H1 (cell line): ENCODE results near the gene UFD1. TPM values are rescaled to one million over a fixed set of nuclear protein-coding genes. Genes with fewer than 3 reads are reported as not detected.

ENCODE experiments used
- CTCF ChIA-PET: fragments of 300-600 bp; sonication (Branson Sonifier 250); formaldehyde crosslinking; loops from one replicate; lab custom pipeline; 2021; ENCODE audit not compliant: partially characterized antibody; lab: Charles Lee
- POLR2A ChIA-PET: fragments of 300-600 bp; sonication (Branson Sonifier 250); formaldehyde crosslinking; loops from one replicate; lab custom pipeline; 2021; ENCODE audit warnings: inconsistent platforms; ENCODE audit not compliant: partially characterized antibody; lab: Charles Lee
- DNase-seq, 2 experiments: peaks; one replicate each; pipeline versions ENCODE4 v3.0.0 to v3.0.0-alpha.2; 2010 to 2022; ENCODE audit warnings: low spot score in 2 of 2, low read depth in 1 of 2, mixed read lengths in 1 of 2
- FAIRE-seq: peaks from 2 replicates; lab custom pipeline; 2011; peaks lifted over from hg19 to GRCh38; lab: Jason Lieb, UNC
- H2AFZ ChIP-seq: 2 replicates; pipeline ENCODE4 v1.8.1; 2012; ENCODE audit warnings: low read length, inconsistent platforms
- H2AK5ac ChIP-seq: 2 replicates; pipeline ENCODE4 v1.6.1; 2013; ENCODE audit warnings: low read depth, low read length
- H2BK120ac ChIP-seq: replicated peaks from 2 replicates; pipeline ENCODE3; 2013; ENCODE audit warnings: low read depth, low read length, inconsistent platforms
- H2BK12ac ChIP-seq: 2 replicates; pipeline ENCODE4 v1.6.1; 2013; ENCODE audit warnings: low read depth, low read length
- H2BK15ac ChIP-seq: 2 replicates; pipeline ENCODE4 v1.6.1; 2013; ENCODE audit warnings: low read length
- H2BK20ac ChIP-seq: 2 replicates; pipeline ENCODE4 v1.6.1; 2013; ENCODE audit warnings: low read length
- H2BK5ac ChIP-seq: 2 replicates; pipeline ENCODE4 v1.6.1; 2013; ENCODE audit warnings: low read depth, low read length
- H3K14ac ChIP-seq: 2 replicates; pipeline ENCODE4 v1.6.1; 2013; ENCODE audit warnings: inconsistent platforms; ENCODE audit not compliant: insufficient read length
- H3K18ac ChIP-seq: 2 replicates; pipeline ENCODE4 v1.6.1; 2013; ENCODE audit warnings: low read length; ENCODE audit errors: extremely low read depth
- H3K23ac ChIP-seq: 2 replicates; pipeline ENCODE4 v1.6.1; 2013; ENCODE audit warnings: inconsistent platforms; ENCODE audit not compliant: insufficient read length
- H3K23me2 ChIP-seq: 2 replicates; pipeline ENCODE4 v1.6.1; 2013; ENCODE audit warnings: low read depth, low read length
- H3K27ac ChIP-seq: 2 replicates; pipeline ENCODE4 v1.6.1; 2011; ENCODE audit warnings: low read depth, low read length, inconsistent platforms
- H3K27me3 ChIP-seq, 4 experiments: replicated peaks in 1 of 4; 1 replicate in 1 of 4; 2 replicates in 3 of 4; pipeline versions ENCODE4 v1.6.1 to v1.8.1; 2011 to 2013; ENCODE audit warnings: low read length in 3 of 4, mild to moderate bottlenecking in 3 of 4, inconsistent platforms in 2 of 4, mixed read lengths in 2 of 4, moderate library complexity in 1 of 4; ENCODE audit not compliant: control insufficient read depth in 3 of 4, insufficient read depth in 3 of 4; ENCODE audit errors: extremely low read depth in 1 of 4
- H3K36me3 ChIP-seq, 4 experiments: 2 replicates each; pipeline versions ENCODE4 v1.6.1 to v1.8.1; 2011 to 2013; ENCODE audit warnings: mild to moderate bottlenecking in 4 of 4, low read length in 3 of 4, moderate library complexity in 2 of 4, control low read depth in 1 of 4, inconsistent platforms in 1 of 4; ENCODE audit not compliant: insufficient read depth in 4 of 4, control insufficient read depth in 2 of 4
- H3K4ac ChIP-seq: replicated peaks from 2 replicates; pipeline ENCODE3; 2013; ENCODE audit warnings: low read length, low read depth, mixed read lengths, inconsistent platforms; ENCODE audit not compliant: insufficient read length
- H3K4me1 ChIP-seq, 4 experiments: replicated peaks in 1 of 4; 1 replicate in 1 of 4; 2 replicates in 3 of 4; pipeline versions ENCODE4 v1.6.1 to v1.8.1; 2011 to 2013; ENCODE audit warnings: low read length in 3 of 4, inconsistent platforms in 2 of 4, mixed read lengths in 1 of 4; ENCODE audit not compliant: insufficient read depth in 4 of 4, control insufficient read depth in 3 of 4
- H3K4me2 ChIP-seq, 2 experiments: 2 replicates each; pipeline versions ENCODE4 v1.6.1 to v1.8.1; 2011 to 2013; ENCODE audit warnings: low read depth in 2 of 2, low read length in 2 of 2, control low read depth in 1 of 2, inconsistent platforms in 1 of 2, mild to moderate bottlenecking in 1 of 2; ENCODE audit not compliant: insufficient read depth in 1 of 2
- H3K4me3 ChIP-seq, 4 experiments: fragments of 200-600, 300-600 bp in 1 of 4; sonication (generic), shearing (Covaris generic), sonication (Bioruptor Twin) in 1 of 4; 2 replicates each; pipeline versions ENCODE4 v1.5.1 to v1.8.1; 2011 to 2016; ENCODE audit warnings: low read length in 4 of 4, low read depth in 3 of 4, control low read depth in 2 of 4, inconsistent platforms in 2 of 4, mild to moderate bottlenecking in 2 of 4, mixed read lengths in 1 of 4, moderate library complexity in 1 of 4; ENCODE audit not compliant: insufficient read depth in 2 of 4; ENCODE audit errors: extremely low read depth in 1 of 4
- H3K56ac ChIP-seq: replicated peaks from 2 replicates; pipeline ENCODE3; 2013; ENCODE audit warnings: low read depth, mild to moderate bottlenecking, mixed read lengths, low read length, inconsistent platforms; ENCODE audit not compliant: insufficient read length
- H3K79me1 ChIP-seq: 2 replicates; pipeline ENCODE4 v1.6.1; 2013; ENCODE audit warnings: low read depth, low read length, control low read depth
- H3K79me2 ChIP-seq, 2 experiments: 2 replicates each; pipeline versions ENCODE4 v1.6.1 to v1.8.1; 2012 to 2013; ENCODE audit warnings: low read length in 2 of 2, mild to moderate bottlenecking in 2 of 2, inconsistent platforms in 1 of 2; ENCODE audit not compliant: insufficient read depth in 2 of 2, control insufficient read depth in 1 of 2
- H3K9ac ChIP-seq, 4 experiments: replicated peaks in 1 of 4; 1 replicate in 1 of 4; 2 replicates in 3 of 4; pipeline versions ENCODE4 v1.6.1 to v1.8.1; 2011 to 2013; ENCODE audit warnings: low read depth in 3 of 4, low read length in 3 of 4, control low read depth in 2 of 4, mild to moderate bottlenecking in 2 of 4, moderate library complexity in 2 of 4, inconsistent platforms in 1 of 4; ENCODE audit errors: extremely low read depth in 1 of 4
- H3K9me3 ChIP-seq, 2 experiments: 2 replicates each; pipeline versions ENCODE4 v1.6.1 to v1.8.1; 2012 to 2013; ENCODE audit warnings: mild to moderate bottlenecking in 2 of 2, moderate library complexity in 2 of 2, control low read depth in 1 of 2, inconsistent platforms in 1 of 2, low read depth in 1 of 2, low read length in 1 of 2, mixed read lengths in 1 of 2; ENCODE audit not compliant: insufficient read depth in 2 of 2
- H4K20me1 ChIP-seq, 2 experiments: replicated peaks in 1 of 2; 2 replicates each; pipeline versions ENCODE3 to v1.8.1; 2011 to 2013; ENCODE audit warnings: inconsistent platforms in 2 of 2, low read length in 2 of 2, mild to moderate bottlenecking in 1 of 2; ENCODE audit not compliant: insufficient read depth in 2 of 2, control insufficient read depth in 1 of 2
- H4K5ac ChIP-seq: 2 replicates; pipeline ENCODE4 v1.6.1; 2013; ENCODE audit warnings: low read length, low read depth, mixed read lengths, inconsistent platforms; ENCODE audit not compliant: insufficient read length
- H4K8ac ChIP-seq: 2 replicates; pipeline ENCODE4 v1.8.0; 2013; ENCODE audit warnings: mild to moderate bottlenecking, moderate library complexity, low read length, inconsistent platforms; ENCODE audit not compliant: insufficient read depth; ENCODE audit errors: extremely low read depth
- H4K91ac ChIP-seq: replicated peaks from 2 replicates; pipeline ENCODE3; 2013; ENCODE audit warnings: low read length, mixed read lengths, inconsistent platforms; ENCODE audit not compliant: insufficient read length
- ASH2L ChIP-seq: fragments of 200-600, 300-600 bp; sonication (generic); IDR thresholded peaks from one replicate; pipeline ENCODE4 v1.7.1; 2017; ENCODE audit warnings: low read length
- KDM4A ChIP-seq: IDR thresholded peaks from one replicate; pipeline ENCODE4 v1.7.1; 2012; ENCODE audit warnings: low read depth, mild to moderate bottlenecking, moderate library complexity, low read length, inconsistent platforms; ENCODE audit not compliant: severe bottlenecking
- MAX ChIP-seq: IDR thresholded peaks from 2 replicates; pipeline ENCODE4 v1.6.1; 2012; ENCODE audit warnings: inconsistent platforms
- POLR2A ChIP-seq, 2 experiments: IDR thresholded peaks; 1 replicate in 1 of 2; 2 replicates in 1 of 2; pipeline ENCODE4 v1.6.1; 2011; ENCODE audit warnings: low read depth in 2 of 2, low read length in 2 of 2, mild to moderate bottlenecking in 2 of 2; ENCODE audit errors: control extremely low read depth in 1 of 2
- SAP30 ChIP-seq: fragments of 300-600 bp; sonication (generic); IDR thresholded peaks from 2 replicates; pipeline ENCODE4 v1.7.1; 2012; ENCODE audit warnings: low read length, moderate library complexity, mild to moderate bottlenecking, inconsistent platforms; ENCODE audit not compliant: insufficient read depth, insufficient replicate concordance
- SIN3A ChIP-seq, 2 experiments: IDR thresholded peaks in 1 of 2; conservative IDR thresholded peaks in 1 of 2; 2 replicates each; pipeline ENCODE4 v1.6.1; 2011 to 2012; ENCODE audit warnings: low read length in 2 of 2, improper control_type of control experiment in 1 of 2, low read depth in 1 of 2, mild to moderate bottlenecking in 1 of 2
- WGBS, 2 experiments: shearing (Covaris generic) in 1 of 2; methylation state at CpG; one replicate each; pipeline versions ENCODE4 v1.1.6 to v1.1.7; 2013 to 2015; ENCODE audit warnings: low lambda C conversion rate in 2 of 2, mixed read lengths in 2 of 2, inconsistent platforms in 1 of 2, low coverage in 1 of 2, missing lambda C conversion rate in 1 of 2; ENCODE audit not compliant: insufficient replicate concordance in 2 of 2, insufficient coverage in 1 of 2, insufficient read length in 1 of 2; ENCODE audit errors: extremely low coverage in 1 of 2, missing lambda C conversion rate in 1 of 2; 5-methylcytosine and 5-hydroxymethylcytosine counted together
- polyA plus RNA-seq, 7 experiments: library from polyadenylated mRNA; depleted of rRNA in 3 of 7; stranded (reverse) in 5 of 7; unstranded in 2 of 7; fragments of >200 nt in 5 of 7; fragments of 200-250 nt in 2 of 7; gene quantifications; 1 replicate in 5 of 7; 2 replicates in 1 of 7; 4 replicates in 1 of 7; pipeline versions ENCODE4 v1.2.1 to v1.2.3, GENCODE V29; 2011 to 2013; ENCODE audit warnings: missing spikeins in 2 of 7, mixed read lengths in 2 of 7
- total RNA-seq: library from RNA; stranded (reverse); fragmentation: NEBNext Ultra II Directional; extraction: Animal tissue kit (Norgen Biotek cat#: 25700); gene quantifications from 2 replicates; pipeline ENCODE4 v1.2.1, GENCODE V29; 2021

Gene UFD1
- total and polyA plus RNA-seq, 2 of the 8 experiments (the other 6 are each of a cell fraction or from before 2014, with no cell fraction given): 74.6 to 116 TPM

GRCh38 chr22:19478045-19478900 is 720 bp downstream of the UFD1 start:
- no peak overlapping the region for H3K23ac ChIP-seq
- H3K14ac ChIP-seq: no peak overlapping the region
- no peak overlapping the region for H2BK20ac ChIP-seq
- no peak overlapping the region for H2BK120ac ChIP-seq
- peaks cover 0 to 14% (median 5%) of the 10 kb centered on the region in 4 experiments; a peak in 6 of 8 replicates for H3K36me3 ChIP-seq
- no peak for FAIRE-seq
- no peaks in the 10 kb centered on the region for H3K27me3 ChIP-seq
- WGBS, 2 experiments: 9% methylated on average over 25 of the region's 31 CpGs; no CpG with 5 or more reads in 1 of the 2 experiments
- H3K4ac ChIP-seq: peak overlapping the region; percentile 58
- H3K56ac ChIP-seq: peak overlapping the region; percentile 84
- H3K4me2 ChIP-seq: peak overlapping the region; percentile 61 to 99
- no peak overlapping the region for H2AK5ac ChIP-seq
- H3K9me3 ChIP-seq: no peaks in the 10 kb centered on the region
- H3K9ac ChIP-seq: peak overlapping the region; percentile 90 to 99 (median 95)
- peaks cover 3 to 48% of the 10 kb centered on the region in 2 experiments; a peak in 3 of 4 replicates for H3K79me2 ChIP-seq
- H4K8ac ChIP-seq: peak overlapping the region; percentile 82; the same call in 1 of the 2 replicates
- H4K20me1 ChIP-seq: peaks cover under 1 to 15% of the 10 kb centered on the region in 2 experiments
- no peak overlapping the region for H2BK15ac ChIP-seq
- H3K18ac ChIP-seq: no peak overlapping the region
- TF ChIP-seq KDM4A (peak; percentile 9), SIN3A (conservative IDR thresholded peaks at IDR 0.05 in 1 of 2, IDR thresholded peaks at IDR 0.05 in 1 of 2; ENCODE audit: low read depth in 1 of 2, low read length in 2 of 2) (0 out of 4 replicates have a peak, but pooled peaks of 1 of the 2 experiments have one; percentile 3), ASH2L (no peak), MAX (no peak), POLR2A (IDR thresholded peaks at IDR 0.05; ENCODE audit: control extremely low read depth in 1 of 2, low read depth in 2 of 2, low read length in 2 of 2) (no peak), SAP30 (peak; percentile 56)
- H3K4me1 ChIP-seq: peaks cover 0 to 8% (median 1%) of the 10 kb centered on the region in 4 experiments; a peak in 2 of 7 replicates
- H2BK12ac ChIP-seq: no peak overlapping the region
- peak overlapping the region; percentile 38 for H4K91ac ChIP-seq
- H2AFZ ChIP-seq: no peak overlapping the region
- CTCF ChIA-PET: interaction anchor here (0.7 to 1.0 kb wide), 2 partner anchors 154 to 227 kb away, joined by 4 to 5 read pairs; no protein-coding TSS in a partner anchor
- H3K27ac ChIP-seq: peak overlapping the region; percentile 67
- H2BK5ac ChIP-seq: peak overlapping the region; percentile 66; the same call in 1 of the 2 replicates
- peaks cover 5% of the 10 kb centered on the region for H3K79me1 ChIP-seq
- H3K4me3 ChIP-seq: peak overlapping the region; percentile 87 to 99 (median 94)
- DNase-seq: no peak
- POLR2A ChIA-PET: interaction anchor here (0.9 to 3.7 kb wide), 8 partner anchors 8 to 49 kb away, joined by 3 to 33 read pairs (median 4); partner anchors contain the start of genes C22orf39, HIRA and MRPL40
- no peak overlapping the region for H4K5ac ChIP-seq
- peaks cover 14% of the 10 kb centered on the region for H3K23me2 ChIP-seq
